ENCODE data around the gene FANK1.

- TF ChIP-seq EP300 (IDR thresholded peaks at IDR 0.05) (no peak), CHD4 (IDR thresholded peaks at IDR 0.05; ENCODE audit: borderline replicate concordance) (no peak), USF2 (IDR thresholded peaks at IDR 0.05) (no peak), MAFK (IDR thresholded peaks at IDR 0.05; ENCODE audit: partially characterized antibody) (no peak)
These were observed 49.5 kb upstream of the FANK1 start for GRCh38 chr10:125846894-125847293.
